ENCODE results near the gene UBE2H. TPM values are rescaled to one million over a fixed set of nuclear protein-coding genes. Genes with fewer than 3 reads are reported as not detected.

Gene UBE2H
- total RNA-seq, 6 donors from 2014 or later: 60.5 to 138 (median 65.4) TPM

DNA sequence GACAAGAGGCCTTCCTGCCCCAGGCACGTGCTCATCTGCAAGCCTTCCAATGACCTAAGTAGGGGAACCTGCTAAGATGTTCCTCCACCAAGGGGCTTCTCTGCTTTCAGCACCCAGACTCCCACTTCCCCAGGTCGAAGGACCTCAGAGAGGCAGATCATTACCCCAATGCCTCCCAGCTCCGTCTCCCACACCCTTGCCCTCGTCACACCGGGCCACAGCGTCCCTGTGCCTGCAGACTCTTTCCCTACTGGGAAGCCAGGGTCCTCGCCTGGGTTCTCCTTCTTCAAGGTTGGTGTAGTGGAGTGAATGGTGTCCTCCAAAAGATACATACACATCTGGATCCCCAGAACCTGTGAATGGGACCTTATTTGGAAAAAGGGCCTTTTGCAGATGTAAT, 151.9 kb downstream of the UBE2H start:
- DNase-seq (no peak), ATAC-seq (ENCODE audit: low FRiP score in 2 of 2) (no peak)
- no peaks in the 10 kb centered on the region for H3K4me1 ChIP-seq
- no peaks in the 10 kb centered on the region for H3K36me3 ChIP-seq
- no peak overlapping the region for H3K27ac ChIP-seq
- no peaks in the 10 kb centered on the region for H3K9me3 ChIP-seq
- WGBS, 2 donors: 85 to 86% methylated on average over 7 of the region's 7 CpGs
- TF ChIP-seq EP300 (IDR thresholded peaks at IDR 0.05): no peak
- TF ChIP-seq, protein P1, sequence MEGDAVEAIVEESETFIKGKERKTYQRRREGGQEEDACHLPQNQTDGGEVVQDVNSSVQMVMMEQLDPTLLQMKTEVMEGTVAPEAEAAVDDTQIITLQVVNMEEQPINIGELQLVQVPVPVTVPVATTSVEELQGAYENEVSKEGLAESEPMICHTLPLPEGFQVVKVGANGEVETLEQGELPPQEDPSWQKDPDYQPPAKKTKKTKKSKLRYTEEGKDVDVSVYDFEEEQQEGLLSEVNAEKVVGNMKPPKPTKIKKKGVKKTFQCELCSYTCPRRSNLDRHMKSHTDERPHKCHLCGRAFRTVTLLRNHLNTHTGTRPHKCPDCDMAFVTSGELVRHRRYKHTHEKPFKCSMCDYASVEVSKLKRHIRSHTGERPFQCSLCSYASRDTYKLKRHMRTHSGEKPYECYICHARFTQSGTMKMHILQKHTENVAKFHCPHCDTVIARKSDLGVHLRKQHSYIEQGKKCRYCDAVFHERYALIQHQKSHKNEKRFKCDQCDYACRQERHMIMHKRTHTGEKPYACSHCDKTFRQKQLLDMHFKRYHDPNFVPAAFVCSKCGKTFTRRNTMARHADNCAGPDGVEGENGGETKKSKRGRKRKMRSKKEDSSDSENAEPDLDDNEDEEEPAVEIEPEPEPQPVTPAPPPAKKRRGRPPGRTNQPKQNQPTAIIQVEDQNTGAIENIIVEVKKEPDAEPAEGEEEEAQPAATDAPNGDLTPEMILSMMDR (IDR thresholded peaks at IDR 0.05): no peak
- TF ChIP-seq POLR2AphosphoS5 (IDR thresholded peaks at IDR 0.05): no peak
- no peaks in the 10 kb centered on the region for H3K27me3 ChIP-seq
- no peak overlapping the region for H3K4me3 ChIP-seq

DNA sequence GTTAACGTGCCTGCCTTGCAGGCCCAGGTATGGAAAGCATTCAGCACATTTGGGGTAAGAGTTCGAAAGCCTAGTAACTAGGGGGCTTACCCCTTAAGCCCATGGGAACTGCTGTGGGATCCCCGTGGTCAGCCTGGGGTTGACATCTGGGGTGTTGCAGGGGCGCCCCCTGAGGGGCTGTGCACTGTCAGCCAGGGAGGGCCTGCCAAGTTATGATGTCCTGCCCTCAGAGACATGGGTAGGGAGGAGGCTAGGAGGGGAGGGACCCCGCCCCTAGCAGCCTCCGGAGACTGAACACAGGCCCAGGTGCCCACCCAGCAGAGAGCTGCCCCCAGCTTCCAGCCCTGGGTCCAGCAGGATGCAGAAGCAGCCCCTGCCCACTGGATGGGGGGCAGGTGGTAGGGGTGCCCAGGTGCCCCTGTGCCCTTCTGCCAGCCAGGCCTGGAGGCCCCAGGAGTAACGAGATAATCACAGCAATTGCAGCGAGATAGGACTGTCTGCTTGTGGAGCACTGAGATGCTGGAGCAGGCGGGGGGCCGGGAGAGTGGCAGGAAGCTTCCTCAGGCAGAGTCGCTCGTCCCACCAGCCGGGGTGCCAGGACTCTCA, 153.3 kb downstream of the UBE2H start:
- TF ChIP-seq POLR2A (IDR thresholded peaks at IDR 0.05): no peak
- TF ChIP-seq, protein P1 (IDR thresholded peaks at IDR 0.05): no peak
- no peak for TF ChIP-seq POLR2AphosphoS5 (IDR thresholded peaks at IDR 0.05)
- TF ChIP-seq EP300 (IDR thresholded peaks at IDR 0.05): no peak
- H3K36me3 ChIP-seq: no peaks in the 10 kb centered on the region
- DNase-seq (no peak), ATAC-seq (ENCODE audit: low FRiP score in 2 of 2) (no peak)
- no peaks in the 10 kb centered on the region for H3K27me3 ChIP-seq
- H3K9me3 ChIP-seq: no peaks in the 10 kb centered on the region
- H3K4me3 ChIP-seq: no peak overlapping the region
- H3K27ac ChIP-seq: no peak overlapping the region
- no peaks in the 10 kb centered on the region for H3K4me1 ChIP-seq
- WGBS, 2 donors: 73 to 88% methylated on average over 8 to 11 of the region's 13 CpGs

DNA sequence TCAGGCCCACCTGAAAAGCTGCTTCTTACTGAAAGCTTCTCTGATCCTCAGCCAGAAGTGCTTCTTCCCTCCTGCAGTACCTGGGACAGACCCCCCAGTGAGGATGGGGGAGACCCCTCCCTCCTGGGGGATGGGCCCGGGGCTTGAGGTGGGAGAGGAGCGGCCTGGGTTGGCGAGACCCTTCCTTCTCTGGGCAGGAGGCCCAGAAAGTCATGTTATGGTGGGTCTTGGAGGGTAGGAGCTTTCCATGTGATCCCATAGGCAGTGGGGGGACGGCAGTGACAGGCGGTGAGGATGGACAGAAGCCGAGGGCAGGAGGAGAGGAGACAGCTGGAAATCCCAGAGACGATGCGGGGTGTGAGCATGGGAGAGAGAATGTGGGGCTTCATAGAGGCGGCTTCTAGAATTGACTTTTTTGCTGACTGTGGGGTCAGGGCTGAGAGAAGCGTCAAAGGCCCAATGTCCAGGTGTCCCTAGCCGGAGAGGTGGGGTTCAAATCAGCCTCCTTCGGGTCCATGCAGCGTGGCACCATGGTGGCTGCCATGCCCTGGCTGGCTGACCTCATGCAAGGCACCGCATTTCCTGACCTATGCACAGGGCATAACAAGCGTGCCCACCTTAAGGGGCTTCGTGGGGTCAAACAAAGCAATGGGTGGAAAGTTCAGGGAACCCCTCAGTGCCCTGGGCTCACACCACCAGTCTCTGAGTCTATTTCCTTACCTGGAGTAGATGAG, 154.0 kb downstream of the UBE2H start:
- Histone ChIP-seq H3K27me3 (no peaks in the 10 kb centered on the region), H3K36me3 (no peaks in the 10 kb centered on the region), H3K4me1 (no peaks in the 10 kb centered on the region), H3K9me3 (no peaks in the 10 kb centered on the region), H3K27ac (no peak overlapping the region), H3K4me3 (no peak overlapping the region)
- ATAC-seq (ENCODE audit: low FRiP score in 2 of 2) (no peak), DNase-seq (no peak)
- TF ChIP-seq, protein P1 (IDR thresholded peaks at IDR 0.05): no peak
- TF ChIP-seq POLR2A (IDR thresholded peaks at IDR 0.05): no peak
- TF ChIP-seq POLR2AphosphoS5 (IDR thresholded peaks at IDR 0.05): no peak
- no peak for TF ChIP-seq EP300 (IDR thresholded peaks at IDR 0.05)
- 88 to 92% methylated on average over 16 of the region's 16 CpGs for WGBS, 2 donors

DNA sequence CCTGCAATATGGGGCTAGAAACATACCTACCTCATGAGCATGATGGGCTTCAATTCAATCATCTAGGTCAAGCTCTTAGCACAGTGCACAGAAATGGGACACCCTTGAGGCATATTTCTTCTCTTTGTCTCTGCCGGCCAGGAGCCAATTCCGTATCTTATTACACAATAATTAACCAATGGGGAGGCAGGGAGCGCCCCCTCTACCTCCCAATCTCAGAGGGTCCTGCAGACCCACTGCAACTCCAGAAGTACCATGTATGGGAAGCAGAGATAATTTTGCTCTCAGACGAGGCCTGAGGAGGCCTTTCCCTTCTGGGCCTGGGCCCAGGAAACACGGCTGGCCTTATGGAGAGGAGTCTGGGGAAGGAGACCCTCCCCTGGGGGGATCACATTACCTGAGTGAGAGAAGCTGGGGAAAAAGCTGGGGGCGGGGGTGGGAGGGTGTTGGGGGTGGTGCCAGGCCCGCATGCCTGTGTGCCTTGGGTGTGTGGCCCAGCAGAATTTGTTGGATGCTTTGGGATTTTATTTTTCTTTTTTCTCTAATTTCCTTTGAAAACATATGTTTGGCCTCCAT, 155.5 kb downstream of the UBE2H start:
- H3K36me3 ChIP-seq: no peaks in the 10 kb centered on the region
- H3K9me3 ChIP-seq: no peaks in the 10 kb centered on the region
- no peaks in the 10 kb centered on the region for H3K4me1 ChIP-seq
- no peak overlapping the region for H3K4me3 ChIP-seq
- no peak overlapping the region for H3K27ac ChIP-seq
- TF ChIP-seq EP300 (IDR thresholded peaks at IDR 0.05): no peak
- TF ChIP-seq POLR2A (IDR thresholded peaks at IDR 0.05): no peak
- TF ChIP-seq POLR2AphosphoS5 (IDR thresholded peaks at IDR 0.05): no peak
- TF ChIP-seq, protein P1 (IDR thresholded peaks at IDR 0.05): no peak
- ATAC-seq (ENCODE audit: low FRiP score in 2 of 2) (no peak), DNase-seq (no peak)
- WGBS, 2 donors: 74 to 78% methylated on average over 7 of the region's 7 CpGs
- no peaks in the 10 kb centered on the region for H3K27me3 ChIP-seq

Data from upper lobe of left lung (tissue), 6 donors.